IMR-90 (cell line): ENCODE results near the gene TTC21B. TPM values are rescaled to one million over a fixed set of nuclear protein-coding genes. Genes with fewer than 3 reads are reported as not detected.

ENCODE experiments used
- ATAC-seq: fragments of 200-7000 bp; cut with Tn5 transposase; 2 replicates; pipeline ENCODE4 v1.9.1; 2020; ENCODE audit warnings: low read depth, mild to moderate bottlenecking, moderate library complexity
- BruUV-seq: library from RNA; stranded (reverse); fragments of 400-500 nt; replicated peaks from 2 replicates; lab custom pipeline; 2021; lab: Mats Ljungman, UMichigan
- CTCF ChIA-PET: fragments of 300-600 bp; formaldehyde crosslinking; extraction: SDS; loops from one replicate; lab custom pipeline; 2021; ENCODE audit warnings: antibody characterized with exemption; lab: Yijun Ruan, JAX
- POLR2A ChIA-PET: fragments of 300-600 bp; sonication (Branson Sonifier 250); formaldehyde crosslinking; loops from one replicate; lab custom pipeline; 2022; ENCODE audit warnings: antibody characterized with exemption; ENCODE audit not compliant: unreplicated experiment; lab: Charles Lee
- DNase-seq: peaks from one replicate; pipeline ENCODE4 v3.0.0; 2013
- H2AFZ ChIP-seq: replicated peaks from 2 replicates; pipeline ENCODE3; 2013; ENCODE audit warnings: low read length, mild to moderate bottlenecking; ENCODE audit not compliant: poor library complexity
- H2AK5ac ChIP-seq: 2 replicates; pipeline ENCODE4 v1.6.1; 2013; ENCODE audit warnings: low read depth, low read length, inconsistent platforms
- H2AK9ac ChIP-seq: replicated peaks from 2 replicates; pipeline ENCODE3; 2013; ENCODE audit warnings: mild to moderate bottlenecking, low read depth, low read length, moderate library complexity; ENCODE audit not compliant: poor library complexity
- H2BK120ac ChIP-seq: 2 replicates; pipeline ENCODE4 v1.6.1; 2013; ENCODE audit warnings: low read depth, low read length, inconsistent platforms
- H2BK15ac ChIP-seq: 3 replicates; pipeline ENCODE4 v1.6.1; 2013; ENCODE audit warnings: low read depth, low read length, inconsistent platforms
- H2BK20ac ChIP-seq: 2 replicates; pipeline ENCODE4 v1.6.1; 2013; ENCODE audit warnings: low read depth, mild to moderate bottlenecking, inconsistent platforms, low read length, moderate library complexity
- H2BK5ac ChIP-seq: 2 replicates; pipeline ENCODE4 v1.6.1; 2013; ENCODE audit warnings: mild to moderate bottlenecking, low read depth, low read length, inconsistent platforms; ENCODE audit not compliant: poor library complexity, severe bottlenecking
- H3K14ac ChIP-seq: replicated peaks from 2 replicates; pipeline ENCODE4 v1.6.1; 2013; ENCODE audit warnings: low read depth, low read length, inconsistent platforms
- H3K18ac ChIP-seq: 2 replicates; pipeline ENCODE4 v1.6.1; 2013; ENCODE audit warnings: low read depth, low read length, control low read depth
- H3K23ac ChIP-seq: 2 replicates; pipeline ENCODE4 v1.6.1; 2013; ENCODE audit warnings: low read depth, low read length, inconsistent platforms
- H3K27ac ChIP-seq: 2 replicates; pipeline ENCODE4 v1.5.1; 2013; ENCODE audit warnings: mild to moderate bottlenecking, control low read depth, low read length; ENCODE audit not compliant: insufficient read depth
- H3K27me3 ChIP-seq: 2 replicates; pipeline ENCODE4 v1.6.1; 2013; ENCODE audit warnings: low read length; ENCODE audit not compliant: control insufficient read depth, insufficient read depth
- H3K36me3 ChIP-seq: 2 replicates; pipeline ENCODE4 v1.6.1; 2013; ENCODE audit warnings: low read length, mixed read lengths; ENCODE audit not compliant: control insufficient read depth, insufficient read depth
- H3K4ac ChIP-seq: 2 replicates; pipeline ENCODE4 v1.6.1; 2013; ENCODE audit warnings: low read depth, low read length, inconsistent platforms
- H3K4me1 ChIP-seq: 2 replicates; pipeline ENCODE4 v1.6.1; 2013; ENCODE audit warnings: low read length, mixed read lengths; ENCODE audit not compliant: control insufficient read depth, insufficient read depth
- H3K4me2 ChIP-seq: 2 replicates; pipeline ENCODE4 v1.6.1; 2013; ENCODE audit warnings: low read depth, mild to moderate bottlenecking, control low read depth, low read length, moderate library complexity
- H3K4me3 ChIP-seq: 2 replicates; pipeline ENCODE4 v1.5.1; 2013; ENCODE audit warnings: low read depth, mild to moderate bottlenecking, control low read depth, low read length, moderate library complexity; ENCODE audit not compliant: insufficient read depth
- H3K56ac ChIP-seq: 2 replicates; pipeline ENCODE4 v1.6.1; 2013; ENCODE audit warnings: low read length, inconsistent platforms; ENCODE audit not compliant: insufficient read depth; ENCODE audit errors: extremely low read depth
- H3K79me1 ChIP-seq, 2 experiments: 2 replicates each; pipeline ENCODE4 v1.6.1; 2013; ENCODE audit warnings: low read length in 2 of 2, inconsistent platforms in 1 of 2, low read depth in 1 of 2
- H3K9ac ChIP-seq: 2 replicates; pipeline ENCODE4 v1.6.1; 2013; ENCODE audit warnings: low read depth, low read length, control low read depth
- H3K9me1 ChIP-seq: 2 replicates; pipeline ENCODE4 v1.6.1; 2013; ENCODE audit warnings: low read length, inconsistent platforms; ENCODE audit not compliant: insufficient read depth
- H3K9me3 ChIP-seq: 2 replicates; pipeline ENCODE4 v1.6.1; 2013; ENCODE audit warnings: low read length; ENCODE audit not compliant: control insufficient read depth, insufficient read depth
- H4K20me1 ChIP-seq: 2 replicates; pipeline ENCODE4 v1.6.1; 2013; ENCODE audit warnings: low read length, inconsistent platforms; ENCODE audit not compliant: insufficient read depth
- H4K5ac ChIP-seq: 2 replicates; pipeline ENCODE4 v1.6.1; 2013; ENCODE audit warnings: mild to moderate bottlenecking, low read depth, low read length, control low read depth
- H4K8ac ChIP-seq, 2 experiments: 2 replicates each; pipeline ENCODE4 v1.6.1; 2013; ENCODE audit warnings: low read depth in 2 of 2, low read length in 2 of 2, control low read depth in 1 of 2, inconsistent platforms in 1 of 2
- H4K91ac ChIP-seq: 2 replicates; pipeline ENCODE4 v1.6.1; 2013; ENCODE audit warnings: low read depth, low read length, inconsistent platforms; ENCODE audit not compliant: insufficient read depth
- USF2 ChIP-seq: fragments of 150-350 bp; IDR thresholded peaks from 2 replicates; pipeline ENCODE4 v1.6.1; 2017; ENCODE audit warnings: mild to moderate bottlenecking, antibody characterized with exemption, low read length, low read depth
- dilution Hi-C: fragments of 300-500 bp; cut with HindIII; formaldehyde crosslinking; loops from one replicate; pipeline ENCODE4 v1.14.3; 2018; ENCODE audit warnings: low sequenced_read_pairs; ENCODE audit not compliant: unreplicated experiment
- in situ Hi-C: fragments of 300-500 bp; cut with MboI; formaldehyde crosslinking; loops from 3 replicates; pipeline ENCODE4 v1.14.3; 2019; ENCODE audit warnings: low sequenced_read_pairs, inconsistent platforms, mixed read lengths
- intact Hi-C: fragments of 100-400 bp; cut with micrococcal nuclease; formaldehyde crosslinking; loops from 2 replicates; pipeline ENCODE4 v1.10.0; 2022
- polyA plus RNA-seq, 3 experiments: library from polyadenylated mRNA; depleted of rRNA; stranded (reverse); fragments of >200 nt; gene quantifications; 2 replicates each; pipeline ENCODE4 v1.2.3, GENCODE V29; 2012; ENCODE audit warnings: low replicate concordance in 1 of 3
- total RNA-seq: library from RNA; depleted of rRNA; stranded (reverse); fragments of >200 nt; gene quantifications from 2 replicates; pipeline ENCODE4 v1.2.3, GENCODE V29; 2012
- TF ChIP-seq, protein P1 (sequence below): fragments of 150-350 bp; IDR thresholded peaks from 2 replicates; pipeline ENCODE4 v1.6.1; 2016; ENCODE audit warnings: low read depth, mild to moderate bottlenecking, low read length, moderate library complexity, borderline replicate concordance

Gene TTC21B
- total and polyA plus RNA-seq, 2 of the 4 experiments (the other 2 are of a cell fraction): 8.0 to 17.2 TPM

DNA sequence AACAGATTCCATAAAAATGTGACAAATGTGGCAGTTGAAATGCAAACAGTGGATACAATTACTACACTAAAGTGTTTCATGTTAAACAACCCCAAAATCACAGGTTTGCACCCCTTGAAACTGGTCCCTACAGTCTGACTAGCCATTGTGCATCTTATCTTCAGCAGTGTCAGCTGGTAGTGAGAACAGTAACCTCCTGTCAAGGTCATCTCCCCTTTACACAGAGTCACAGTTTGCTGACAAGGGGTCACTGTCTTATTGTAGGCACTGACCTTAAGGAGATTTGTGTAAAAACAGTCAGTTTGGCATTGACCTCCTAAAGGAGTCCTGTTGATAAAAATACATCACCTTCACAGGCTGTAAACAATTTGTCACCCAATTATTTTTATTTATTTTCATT lies 37.3 kb upstream of the TTC21B start:
- no peaks in the 10 kb centered on the region for H3K27me3 ChIP-seq
- no peak overlapping the region for H3K4me3 ChIP-seq
- H2AFZ ChIP-seq: no peak overlapping the region
- no peak overlapping the region for H3K23ac ChIP-seq
- H4K91ac ChIP-seq: no peak overlapping the region
- H3K79me1 ChIP-seq: no peaks in the 10 kb centered on the region
- DNase-seq (no peak), ATAC-seq (no peak)
- no peak overlapping the region for H3K27ac ChIP-seq
- no peak overlapping the region for H3K9ac ChIP-seq
- H3K9me1 ChIP-seq: no peaks in the 10 kb centered on the region
- H2AK9ac ChIP-seq: no peak overlapping the region
- no peak overlapping the region for H2BK5ac ChIP-seq
- no peak overlapping the region for H3K4ac ChIP-seq
- no peaks in the 10 kb centered on the region for H4K20me1 ChIP-seq
- H2BK15ac ChIP-seq: no peak overlapping the region
- no peaks in the 10 kb centered on the region for H3K4me1 ChIP-seq
- no TSS peak for BruUV-seq
- dilution Hi-C loops: no loop called here
- H3K18ac ChIP-seq: no peak overlapping the region
- no peak overlapping the region for H4K8ac ChIP-seq
- ChIA-PET CTCF (no interaction called here), POLR2A (no interaction called here)
- no peak overlapping the region for H2BK20ac ChIP-seq
- TF ChIP-seq, protein P1, sequence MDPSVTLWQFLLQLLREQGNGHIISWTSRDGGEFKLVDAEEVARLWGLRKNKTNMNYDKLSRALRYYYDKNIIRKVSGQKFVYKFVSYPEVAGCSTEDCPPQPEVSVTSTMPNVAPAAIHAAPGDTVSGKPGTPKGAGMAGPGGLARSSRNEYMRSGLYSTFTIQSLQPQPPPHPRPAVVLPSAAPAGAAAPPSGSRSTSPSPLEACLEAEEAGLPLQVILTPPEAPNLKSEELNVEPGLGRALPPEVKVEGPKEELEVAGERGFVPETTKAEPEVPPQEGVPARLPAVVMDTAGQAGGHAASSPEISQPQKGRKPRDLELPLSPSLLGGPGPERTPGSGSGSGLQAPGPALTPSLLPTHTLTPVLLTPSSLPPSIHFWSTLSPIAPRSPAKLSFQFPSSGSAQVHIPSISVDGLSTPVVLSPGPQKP: no peak
- no peak for TF ChIP-seq USF2
- in situ Hi-C loops: no loop called here
- intact Hi-C loops: no loop called here
- no peak overlapping the region for H3K4me2 ChIP-seq
- H3K9me3 ChIP-seq: no peaks in the 10 kb centered on the region
- H3K56ac ChIP-seq: no peak overlapping the region
- no peak overlapping the region for H2AK5ac ChIP-seq
- no peak overlapping the region for H2BK120ac ChIP-seq
- no peaks in the 10 kb centered on the region for H3K36me3 ChIP-seq
- no peak overlapping the region for H4K5ac ChIP-seq
- no peak overlapping the region for H3K14ac ChIP-seq
